DMS114 treated with DMSO at 0.1 percent for 48 hours (cell line): ENCODE results near the gene PHYKPL.

Experiments used
- DNase-seq: peaks from one replicate; lab custom pipeline; 2025; ENCODE audit not compliant: unreplicated experiment; lab: John Stamatoyannopoulos, UW

PHYKPL gene

GRCh38 chr5:178232124-178232919 is at the start of gene PHYKPL:
PHYKPL (minus strand) TSS chr5:178232802; CDS start chr5:178232550, 252 bp downstream.
- DNase-seq, result no peak

DNA sequence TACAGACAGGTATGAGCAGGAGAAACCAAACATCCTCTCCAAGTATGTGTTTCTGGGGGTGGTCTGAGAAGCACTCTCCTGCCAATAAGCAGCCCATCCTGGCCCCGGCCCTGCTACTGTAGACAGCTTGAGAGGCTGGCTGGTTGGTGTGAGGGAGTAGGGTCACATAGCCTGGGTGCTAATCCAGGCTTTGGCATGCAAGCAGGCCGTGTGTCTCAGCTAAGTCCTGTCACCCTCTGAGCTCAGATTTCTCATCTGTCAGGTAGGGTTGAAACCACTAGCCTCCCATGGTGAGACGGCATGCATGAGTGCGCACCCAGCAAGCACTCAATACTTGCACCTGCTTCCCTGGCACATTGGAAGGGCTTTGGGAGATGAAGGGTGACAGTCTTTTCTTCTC is 49.8 kb upstream of the PHYKPL start:
- no peak for DNase-seq

GRCh38 chr5:178281331-178281730 is 48.7 kb upstream of the PHYKPL start:
- no peak for DNase-seq

GRCh38 chr5:178280631-178281030 is 48.0 kb upstream of the PHYKPL start:
- no peak for DNase-seq

- DNase-seq, result peak; percentile 62
Observed at GRCh38 chr5:178279723-178280438, 47.3 kb upstream of the PHYKPL start.

DNA sequence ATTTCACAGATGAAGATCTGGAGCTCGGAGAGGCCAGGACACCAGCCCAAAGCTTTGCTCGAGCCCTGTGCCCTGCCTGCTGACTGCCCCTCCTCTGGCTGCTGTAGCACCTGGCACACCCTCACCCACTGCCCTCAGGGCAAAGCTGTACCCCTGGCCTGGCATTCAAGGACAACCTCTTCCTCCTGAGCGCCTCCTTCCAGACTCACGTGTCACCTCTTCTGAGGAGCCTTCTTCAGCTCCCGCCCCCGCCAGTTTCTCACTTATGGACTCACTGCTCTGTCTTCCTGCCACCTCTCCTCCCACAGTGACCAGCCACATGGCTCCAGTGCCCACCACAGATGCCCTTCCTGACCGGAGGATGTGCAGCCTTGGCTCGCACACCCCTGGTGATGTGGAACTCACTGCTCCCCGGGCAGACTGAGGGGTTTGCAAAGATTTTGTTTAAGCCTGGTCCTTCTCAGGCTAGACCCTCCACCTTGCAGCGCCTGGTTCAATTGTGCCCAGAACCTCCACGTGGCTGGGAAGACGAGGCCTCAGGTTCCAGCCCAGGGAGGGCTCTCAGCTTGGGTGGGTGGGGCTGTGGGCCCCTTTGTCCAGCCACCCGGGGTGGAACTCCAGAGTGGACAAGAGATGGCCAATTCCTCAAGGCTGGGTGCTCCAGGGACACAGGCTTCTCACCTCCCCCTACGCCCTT is 46.6 kb upstream of the PHYKPL start:
- no peak for DNase-seq

GRCh38 chr5:178278358-178279023 is 45.9 kb upstream of the PHYKPL start:
- DNase-seq, result no peak

GRCh38 chr5:178277866-178278265 is 45.3 kb upstream of the PHYKPL start:
- no peak for DNase-seq

- no peak for DNase-seq
Observed at GRCh38 chr5:178277346-178277745, 44.7 kb upstream of the PHYKPL start.

DNA sequence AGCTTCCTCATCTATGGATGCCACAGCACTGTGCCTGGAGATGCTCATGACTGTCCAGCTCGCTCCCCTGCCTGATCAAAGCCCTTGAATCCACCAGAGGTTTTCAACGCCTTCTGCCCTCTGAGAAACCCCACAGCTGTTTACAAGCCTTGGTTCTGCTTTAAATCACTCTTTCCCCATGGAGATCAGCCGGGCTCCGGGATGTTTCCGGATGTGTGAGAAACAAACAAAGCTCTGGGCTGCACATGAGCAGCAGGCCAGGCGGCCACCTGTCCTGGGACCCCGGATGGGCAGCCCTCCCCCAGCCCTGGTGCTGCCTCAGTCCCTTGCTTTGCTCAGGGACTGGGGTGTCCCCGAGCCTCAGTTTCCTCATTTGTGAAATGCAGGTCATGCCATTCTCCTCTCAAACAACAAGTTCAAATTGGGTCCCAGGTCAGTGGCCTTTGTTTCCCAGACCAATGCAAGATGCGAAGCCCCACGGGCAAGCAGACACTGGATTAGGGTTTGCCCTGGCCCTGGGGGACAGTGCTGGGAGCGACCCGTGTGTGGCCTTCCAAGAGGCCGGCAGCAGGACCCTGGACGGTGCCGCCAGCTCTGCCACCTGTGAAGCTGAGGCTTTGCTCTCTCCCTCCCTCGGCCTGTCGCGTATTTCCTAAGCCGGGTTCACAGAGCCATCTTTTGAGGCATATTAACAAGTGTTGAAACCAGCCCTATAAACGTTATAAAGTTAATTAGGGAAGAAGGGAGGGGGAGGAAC is 42.4 kb upstream of the PHYKPL start:
- no peak for DNase-seq

DNA sequence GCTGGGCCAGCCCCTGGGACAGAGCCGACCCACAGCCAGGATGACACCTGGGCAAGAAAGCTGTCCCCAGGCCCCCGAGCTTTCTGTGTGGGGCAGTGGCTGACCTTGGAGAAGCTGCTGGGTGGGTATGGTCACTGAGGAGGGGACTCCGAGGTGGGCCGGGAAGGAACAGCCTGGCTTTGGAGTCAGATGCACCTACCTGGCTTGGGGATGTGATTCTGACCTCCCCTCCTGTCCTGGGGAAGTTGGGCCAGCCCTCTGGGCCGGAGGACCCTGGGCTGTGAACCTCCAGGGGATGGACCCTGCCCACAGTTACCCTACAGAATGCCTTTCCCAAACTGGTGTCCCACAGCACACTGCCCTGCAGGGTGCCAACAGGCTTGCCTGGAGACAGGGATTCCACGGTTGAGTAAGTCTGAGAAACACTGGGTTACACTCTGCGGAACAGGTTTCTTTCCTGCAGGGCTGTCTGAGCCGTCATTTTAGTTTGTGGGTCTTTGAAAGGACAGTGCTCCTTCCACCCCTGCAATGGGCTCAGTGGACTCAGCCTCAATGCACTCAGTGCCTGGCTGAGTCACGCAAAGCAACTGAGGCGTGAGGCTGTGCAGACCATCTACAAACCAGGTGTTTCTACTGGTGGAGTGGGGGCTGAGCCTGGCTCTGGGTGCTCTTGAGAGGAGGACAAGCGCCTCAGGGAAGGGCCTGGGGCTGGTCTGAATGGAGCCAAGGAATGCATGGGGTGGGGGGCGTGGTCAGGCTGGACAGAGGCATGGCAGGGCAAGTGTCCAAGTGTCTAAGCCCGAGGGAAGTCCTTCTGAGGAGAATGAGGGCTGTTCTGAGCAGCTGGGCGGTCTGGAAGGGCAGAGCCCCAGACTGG is 41.3 kb upstream of the PHYKPL start:
- no peak for DNase-seq

DNA sequence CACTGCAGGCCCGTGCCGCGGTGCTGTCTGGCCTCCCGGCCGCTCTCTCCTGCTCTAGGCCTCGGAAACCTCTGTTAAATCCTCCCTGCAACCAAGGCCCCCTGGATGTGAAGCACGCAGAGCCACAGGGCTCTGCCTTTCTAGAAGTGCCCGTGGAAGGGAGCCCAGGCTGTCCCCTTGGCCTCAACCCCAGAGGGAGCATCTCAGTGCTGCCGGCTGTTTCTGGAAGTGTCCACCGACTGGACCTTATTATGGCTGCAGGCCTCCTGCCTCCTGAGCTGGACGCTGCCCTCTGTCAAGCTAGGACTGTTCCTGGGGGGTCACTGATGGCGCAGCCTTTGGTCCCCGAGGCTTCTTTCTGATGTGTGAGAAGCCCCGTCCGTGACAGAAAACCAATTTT is 40.4 kb upstream of the PHYKPL start:
- no peak for DNase-seq

GRCh38 chr5:178272591-178272990 is 40.0 kb upstream of the PHYKPL start:
- DNase-seq, result no peak

DNA sequence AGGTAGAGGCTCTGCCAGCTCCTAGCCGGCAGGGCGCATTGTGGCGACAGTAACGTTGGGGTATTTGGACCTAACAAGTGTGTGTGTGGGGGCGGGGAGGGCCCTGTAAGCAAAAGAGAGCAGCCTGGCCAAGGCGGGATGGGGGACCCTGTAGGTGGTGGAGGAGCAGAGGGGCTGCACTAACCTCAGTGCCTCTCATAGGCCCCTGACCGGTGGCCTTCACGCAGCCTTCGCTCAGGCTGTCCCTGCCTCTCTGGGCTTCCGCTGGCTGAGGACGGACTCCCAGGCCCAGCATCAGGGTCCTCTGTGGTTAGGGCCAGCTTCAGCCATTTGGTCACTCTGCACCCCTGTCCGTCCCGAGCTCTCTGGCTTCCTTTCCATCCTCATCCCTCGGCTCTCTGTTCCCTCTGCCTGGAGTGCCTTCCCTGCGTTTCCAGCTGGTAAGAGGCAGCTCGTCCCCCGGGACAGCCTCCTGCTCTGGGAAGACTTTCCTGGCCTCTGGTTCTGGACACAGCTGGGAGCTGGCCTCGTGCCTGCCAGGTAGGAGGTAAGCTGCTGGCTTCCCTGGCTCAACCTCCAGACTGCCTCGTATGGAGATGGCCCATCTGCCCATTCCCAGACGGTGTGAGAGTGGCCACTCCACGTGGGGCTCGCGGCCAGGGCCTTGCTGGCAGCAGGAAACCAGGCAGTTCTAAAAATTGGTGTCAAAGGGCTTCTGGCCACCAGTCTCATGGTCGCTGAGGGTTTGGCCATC is 39.3 kb upstream of the PHYKPL start:
- DNase-seq, result no peak

DNA sequence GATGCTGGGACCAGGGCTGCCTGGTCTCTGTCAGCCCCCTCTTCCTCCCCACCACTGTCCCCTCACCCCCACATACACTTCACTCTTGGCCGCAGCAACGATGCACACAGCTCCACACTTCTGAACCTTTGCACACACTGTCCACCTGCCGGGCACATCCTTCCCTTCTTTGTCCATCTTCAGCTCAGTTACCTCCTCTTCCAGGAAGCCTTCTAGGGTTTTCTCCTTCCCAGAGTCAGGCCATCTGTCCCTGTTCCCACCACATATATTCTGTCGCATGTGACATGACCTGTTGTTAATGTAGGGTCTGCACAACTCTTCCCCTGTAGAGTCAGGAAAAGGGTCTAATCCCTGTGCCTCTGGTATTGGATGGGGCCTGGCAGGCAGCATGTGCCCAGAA is 38.6 kb upstream of the PHYKPL start:
- DNase-seq, result no peak

GRCh38 chr5:178269499-178269898 is 36.9 kb upstream of the PHYKPL start:
- DNase-seq, result no peak

- DNase-seq, result no peak
Observed at GRCh38 chr5:178267876-178268275, 35.3 kb upstream of the PHYKPL start.

DNA sequence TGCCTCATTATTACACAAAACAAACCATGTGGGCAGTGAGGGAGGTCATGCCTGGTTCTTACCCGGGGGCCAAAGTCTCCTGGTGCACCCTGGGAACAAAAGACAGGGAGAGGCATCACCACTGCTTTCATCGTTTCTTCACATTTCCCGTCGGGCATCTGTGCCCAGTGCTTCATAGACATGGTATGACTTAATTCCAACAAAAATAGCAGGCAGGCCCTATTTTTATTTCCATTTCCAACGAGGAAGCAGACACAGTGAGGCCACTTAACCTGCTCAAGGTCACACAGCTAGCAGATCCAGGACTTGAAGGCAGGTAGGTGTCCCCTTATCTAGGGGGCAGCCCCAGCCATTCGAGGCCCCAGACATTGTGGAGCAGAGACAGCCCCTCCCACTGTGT is 34.6 kb upstream of the PHYKPL start:
- DNase-seq, result no peak

GRCh38 chr5:178266581-178266980 is 34.0 kb upstream of the PHYKPL start:
- DNase-seq, result no peak
